ACC112 (cell line): ENCODE data around the gene SNX25.
"Not testable (repeated sequence)": the region's sequence is repeated elsewhere in the genome, so short reads cannot be mapped to it uniquely, and the experiment has no call there.

Source experiments
- H2AFZ ChIP-seq: fragments of 200-600 bp; sonication (generic); one replicate; pipeline ENCODE4 v1.6.0; 2017; ENCODE audit warnings: antibody characterized with exemption, low read length; ENCODE audit not compliant: unreplicated experiment
- H3K27ac ChIP-seq: fragments of 200-600 bp; sonication (generic); 2 replicates; pipeline ENCODE4 v1.5.1; 2014; ENCODE audit warnings: low read depth, mild to moderate bottlenecking, antibody characterized with exemption, low read length, moderate library complexity
- H3K27me3 ChIP-seq: fragments of 200-600 bp; sonication (generic); 2 replicates; pipeline ENCODE4 v1.6.1; 2014; ENCODE audit warnings: mild to moderate bottlenecking, antibody characterized with exemption, low read length, moderate library complexity, mixed read lengths; ENCODE audit not compliant: insufficient read depth
- H3K36me3 ChIP-seq: fragments of 200-600 bp; sonication (generic); 2 replicates; pipeline ENCODE4 v1.6.1; 2016; ENCODE audit warnings: mild to moderate bottlenecking, antibody characterized with exemption, low read length, moderate library complexity, mixed read lengths; ENCODE audit not compliant: insufficient read depth
- H3K4me1 ChIP-seq: fragments of 200-600 bp; sonication (generic); one replicate; pipeline ENCODE4 v1.6.1; 2016; ENCODE audit warnings: low read length, mixed read lengths; ENCODE audit not compliant: insufficient read depth, unreplicated experiment, control insufficient read depth
- H3K4me3 ChIP-seq: fragments of 200-600 bp; sonication (generic); 2 replicates; pipeline ENCODE4 v1.5.1; 2014; ENCODE audit warnings: mild to moderate bottlenecking, low read depth, low read length
- H3K79me2 ChIP-seq: fragments of 200-600 bp; sonication (generic); one replicate; pipeline ENCODE4 v1.6.0; 2016; ENCODE audit warnings: low read length; ENCODE audit not compliant: control insufficient read depth, unreplicated experiment, insufficient read depth

The SNX25 gene

GRCh38 chr4:185318679-185319078, 109.3 kb downstream of the SNX25 start:
- Histone ChIP-seq H3K27ac (peak overlapping the region; percentile 51), H3K4me3 (no peak overlapping the region; the same call in 1 of the 2 replicates), H3K4me1 (peaks cover 17% of the 10 kb centered on the region), H2AFZ (no peak overlapping the region), H3K27me3 (no peaks in the 10 kb centered on the region), H3K79me2 (no peaks in the 10 kb centered on the region), H3K36me3 (0 out of 2 replicates have a peak, but pooled peaks cover 11% of the 10 kb centered on the region)

- Histone ChIP-seq H3K27me3 (no peaks in the 10 kb centered on the region), H3K36me3 (0 out of 2 replicates have a peak, but pooled peaks cover 15% of the 10 kb centered on the region), H3K4me3 (no peak overlapping the region), H3K27ac (no peak overlapping the region), H2AFZ (no peak overlapping the region), H3K4me1 (peaks cover 21% of the 10 kb centered on the region), H3K79me2 (no peaks in the 10 kb centered on the region)
Observed at GRCh38 chr4:185322803-185323202, 113.4 kb downstream of the SNX25 start.

GRCh38 chr4:185323606-185324005, 114.2 kb downstream of the SNX25 start:
- peaks cover 17% of the 10 kb centered on the region; the same call in 1 of the 2 replicates for H3K36me3 ChIP-seq
- H2AFZ ChIP-seq = no peak overlapping the region
- H3K27ac ChIP-seq = no peak overlapping the region
- no peaks in the 10 kb centered on the region for H3K79me2 ChIP-seq
- H3K4me3 ChIP-seq = no peak overlapping the region
- H3K4me1 ChIP-seq = peaks cover 17% of the 10 kb centered on the region
- no peaks in the 10 kb centered on the region for H3K27me3 ChIP-seq

- H2AFZ ChIP-seq, H3K27ac ChIP-seq, H3K4me3 ChIP-seq, H3K27me3 ChIP-seq, H3K79me2 ChIP-seq: not testable (repeated sequence)
- H3K4me1 ChIP-seq = peaks cover 14% of the 10 kb centered on the region
- peaks cover 20% of the 10 kb centered on the region; the same call in 1 of the 2 replicates for H3K36me3 ChIP-seq
Observed at GRCh38 chr4:185324361-185324760, 115.0 kb downstream of the SNX25 start.

GRCh38 chr4:185325721-185326120, 116.3 kb downstream of the SNX25 start:
- not testable (repeated sequence) for H3K27ac ChIP-seq, H3K27me3 ChIP-seq, H3K4me3 ChIP-seq, H2AFZ ChIP-seq, H3K79me2 ChIP-seq
- Histone ChIP-seq H3K4me1 (peaks cover 14% of the 10 kb centered on the region), H3K36me3 (peaks cover 20% of the 10 kb centered on the region; the same call in 1 of the 2 replicates)

- no peak overlapping the region for H3K4me3 ChIP-seq
- no peak overlapping the region for H3K27ac ChIP-seq
- peaks cover 13% of the 10 kb centered on the region; the same call in 1 of the 2 replicates for H3K36me3 ChIP-seq
- H3K4me1 ChIP-seq = peaks cover 5% of the 10 kb centered on the region
- no peaks in the 10 kb centered on the region for H3K79me2 ChIP-seq
- H2AFZ ChIP-seq = no peak overlapping the region
- no peaks in the 10 kb centered on the region for H3K27me3 ChIP-seq
Observed at GRCh38 chr4:185328586-185328985, 119.2 kb downstream of the SNX25 start.

GRCh38 chr4:185329879-185330510, 120.6 kb downstream of the SNX25 start:
- H2AFZ ChIP-seq, H3K79me2 ChIP-seq, H3K4me3 ChIP-seq, H3K36me3 ChIP-seq, H3K27ac ChIP-seq, H3K4me1 ChIP-seq, H3K27me3 ChIP-seq: not testable (repeated sequence)

- Histone ChIP-seq H3K4me3 (no peak overlapping the region), H3K27me3 (no peaks in the 10 kb centered on the region), H3K36me3 (peaks cover 17% of the 10 kb centered on the region; the same call in 1 of the 2 replicates), H3K79me2 (no peaks in the 10 kb centered on the region), H2AFZ (no peak overlapping the region), H3K27ac (no peak overlapping the region), H3K4me1 (no peaks in the 10 kb centered on the region)
Observed at GRCh38 chr4:185332575-185333464, 123.4 kb downstream of the SNX25 start.

GRCh38 chr4:185334326-185334725, 124.9 kb downstream of the SNX25 start:
- H3K27me3 ChIP-seq = no peaks in the 10 kb centered on the region
- H3K27ac ChIP-seq = no peak overlapping the region
- peaks cover 12% of the 10 kb centered on the region for H3K36me3 ChIP-seq
- H3K4me1 ChIP-seq = no peaks in the 10 kb centered on the region
- no peak overlapping the region for H3K4me3 ChIP-seq
- no peak overlapping the region for H2AFZ ChIP-seq
- no peaks in the 10 kb centered on the region for H3K79me2 ChIP-seq

GRCh38 chr4:185335579-185335978, 126.2 kb downstream of the SNX25 start:
- H3K79me2 ChIP-seq = no peaks in the 10 kb centered on the region
- no peak overlapping the region for H2AFZ ChIP-seq
- no peaks in the 10 kb centered on the region for H3K4me1 ChIP-seq
- H3K27ac ChIP-seq = no peak overlapping the region
- no peaks in the 10 kb centered on the region for H3K27me3 ChIP-seq
- H3K4me3 ChIP-seq = no peak overlapping the region
- peaks cover 12% of the 10 kb centered on the region for H3K36me3 ChIP-seq
